ENCODE measurements around the gene TIMM29. TPM values are rescaled to one million over a fixed set of nuclear protein-coding genes. Genes with fewer than 3 reads are reported as not detected.

Gene TIMM29
- polyA plus RNA-seq, 3 donors: 5.2 to 18.7 (median 14.1) TPM

DNA sequence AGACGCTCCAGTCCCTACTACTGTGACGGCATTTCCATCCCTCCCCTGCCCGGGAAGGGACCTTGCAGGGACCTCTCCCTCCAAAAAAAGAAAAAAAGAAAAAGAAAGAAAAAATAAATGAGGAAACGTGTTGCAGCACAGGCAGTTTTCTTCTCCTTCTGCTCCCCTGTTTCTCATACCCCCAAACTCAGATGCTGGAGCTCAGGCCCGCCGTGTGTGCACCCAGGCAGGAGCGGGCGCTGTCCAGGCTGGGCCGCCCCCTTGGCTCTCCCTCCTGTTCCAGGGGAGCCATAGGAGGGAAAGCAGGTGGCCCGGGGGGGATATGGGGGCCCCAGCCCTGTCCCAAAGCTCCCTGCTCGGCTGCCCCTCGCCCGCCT, 6.0 kb upstream of the TIMM29 start:
- Mint-ChIP-seq H3K9me3 (no peaks in the 10 kb centered on the region), H3K4me1 (peaks cover 6% of the 10 kb centered on the region), H3K27ac (no peak overlapping the region), H3K4me3 (no peak overlapping the region), H3K36me3 (peaks cover 45 to 78% of the 10 kb centered on the region in 2 donors), H3K27me3 (ENCODE audit: low read depth in 3 of 3) (peaks cover 0 to 3% (median 0%) of the 10 kb centered on the region in 3 donors)
- no peak for DNase-seq
- no peak overlapping the region for H3K4me2 ChIP-seq (replicated peaks; ENCODE audit: extremely low read depth, low read length, poor library complexity, severe bottlenecking)
- H3K27ac ChIP-seq (ENCODE audit: low read depth in 1 of 2, low read length in 2 of 2): no peak overlapping the region
- no peaks in the 10 kb centered on the region for H3K27me3 ChIP-seq (ENCODE audit: control insufficient read depth in 2 of 2, insufficient read depth in 2 of 2, low read length in 2 of 2)
- intact Hi-C loops (cut with micrococcal nuclease): loop anchor here in 1 of 2 donors (10.0 kb wide), 1 partner anchor 48 kb away; the partner anchor contains the start of gene CARM1
- 98% methylated on average over 6 of the region's 13 CpGs for WGBS (ENCODE audit: insufficient coverage)
- TF ChIP-seq, protein P1, sequence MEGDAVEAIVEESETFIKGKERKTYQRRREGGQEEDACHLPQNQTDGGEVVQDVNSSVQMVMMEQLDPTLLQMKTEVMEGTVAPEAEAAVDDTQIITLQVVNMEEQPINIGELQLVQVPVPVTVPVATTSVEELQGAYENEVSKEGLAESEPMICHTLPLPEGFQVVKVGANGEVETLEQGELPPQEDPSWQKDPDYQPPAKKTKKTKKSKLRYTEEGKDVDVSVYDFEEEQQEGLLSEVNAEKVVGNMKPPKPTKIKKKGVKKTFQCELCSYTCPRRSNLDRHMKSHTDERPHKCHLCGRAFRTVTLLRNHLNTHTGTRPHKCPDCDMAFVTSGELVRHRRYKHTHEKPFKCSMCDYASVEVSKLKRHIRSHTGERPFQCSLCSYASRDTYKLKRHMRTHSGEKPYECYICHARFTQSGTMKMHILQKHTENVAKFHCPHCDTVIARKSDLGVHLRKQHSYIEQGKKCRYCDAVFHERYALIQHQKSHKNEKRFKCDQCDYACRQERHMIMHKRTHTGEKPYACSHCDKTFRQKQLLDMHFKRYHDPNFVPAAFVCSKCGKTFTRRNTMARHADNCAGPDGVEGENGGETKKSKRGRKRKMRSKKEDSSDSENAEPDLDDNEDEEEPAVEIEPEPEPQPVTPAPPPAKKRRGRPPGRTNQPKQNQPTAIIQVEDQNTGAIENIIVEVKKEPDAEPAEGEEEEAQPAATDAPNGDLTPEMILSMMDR (IDR thresholded peaks at IDR 0.05): no peak
- no peak overlapping the region for H3K4me3 ChIP-seq (replicated peaks in 1 of 3; ENCODE audit: low read depth in 2 of 3, low read length in 3 of 3)
- H3K36me3 ChIP-seq (replicated peaks in 1 of 2; ENCODE audit: control insufficient read depth in 1 of 2, insufficient read depth in 2 of 2, low read length in 2 of 2): peaks cover 53 to 70% of the 10 kb centered on the region in 2 donors
- H2AFZ ChIP-seq (ENCODE audit: insufficient read depth, low read depth, low read length, poor library complexity, severe bottlenecking): no peak overlapping the region
- no peaks in the 10 kb centered on the region for H3K9me3 ChIP-seq (replicated peaks in 1 of 2; ENCODE audit: control insufficient read depth in 1 of 2, insufficient read depth in 1 of 2, low read length in 2 of 2)
- peaks cover 7% of the 10 kb centered on the region for H3K79me2 ChIP-seq (ENCODE audit: insufficient read depth, low read length)
- no peak overlapping the region for H3K9ac ChIP-seq (ENCODE audit: insufficient read depth, low read length, poor library complexity, severe bottlenecking)
- no peaks in the 10 kb centered on the region for H4K20me1 ChIP-seq (ENCODE audit: insufficient read depth, low read length)
- H3K4me1 ChIP-seq (ENCODE audit: control insufficient read depth in 1 of 2, insufficient read depth in 2 of 2, low read length in 2 of 2): peaks cover 4 to 6% of the 10 kb centered on the region in 2 donors

DNA sequence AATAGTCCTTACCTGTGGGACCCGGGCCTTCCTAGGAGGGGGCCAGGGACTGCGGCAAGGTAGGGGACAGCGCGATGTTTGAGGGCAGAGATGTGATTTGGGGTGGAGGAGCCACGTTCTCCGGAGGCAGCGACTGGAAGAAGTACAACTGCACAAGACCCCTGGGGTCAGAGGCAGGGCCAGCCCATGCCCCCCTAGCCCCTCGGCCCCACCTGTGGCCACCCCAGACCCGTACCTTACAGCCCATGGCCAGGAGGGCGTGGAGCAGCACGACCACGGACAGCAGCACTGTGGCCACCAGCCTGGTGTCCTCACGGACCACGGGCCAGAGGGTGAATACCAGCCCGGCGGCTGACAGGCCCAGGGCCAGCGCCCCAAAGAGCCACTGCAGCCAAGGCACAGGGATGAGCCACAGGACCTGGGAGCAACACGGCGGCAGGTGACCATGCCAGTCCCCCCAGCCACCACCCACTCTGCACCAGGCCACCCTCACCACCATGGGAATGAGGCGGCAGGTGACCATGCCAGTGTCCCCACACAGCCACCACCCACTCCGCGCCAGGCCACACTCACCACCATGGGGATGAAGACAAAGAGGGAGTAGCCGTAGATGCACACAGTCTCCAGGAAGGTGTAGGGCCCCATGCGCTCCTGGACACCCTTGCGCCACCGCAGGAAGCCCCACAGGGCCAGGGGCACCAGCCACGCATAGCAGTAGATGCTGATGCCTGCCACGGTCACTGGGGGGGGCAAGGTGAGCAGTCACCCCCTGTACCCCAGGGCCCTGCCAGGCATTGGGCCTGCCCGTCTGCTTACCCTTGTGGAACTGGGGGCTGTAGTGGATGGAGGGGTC, 5.1 kb upstream of the TIMM29 start:
- intact Hi-C loops (cut with micrococcal nuclease): loop anchor here in 1 of 2 donors (10.0 kb wide), 1 partner anchor 49 kb away; the partner anchor contains the start of gene CARM1
- no peak overlapping the region for H3K4me3 Mint-ChIP-seq
- no peaks in the 10 kb centered on the region for H4K20me1 ChIP-seq (ENCODE audit: insufficient read depth, low read length)

More for the DNA sequence above, 5.1 kb upstream of the TIMM29 start:
- Histone ChIP-seq H3K9ac (ENCODE audit: insufficient read depth, low read length, poor library complexity, severe bottlenecking) (no peak overlapping the region), H3K27me3 (ENCODE audit: control insufficient read depth in 2 of 2, insufficient read depth in 2 of 2, low read length in 2 of 2) (no peaks in the 10 kb centered on the region), H3K36me3 (replicated peaks in 1 of 2; ENCODE audit: control insufficient read depth in 1 of 2, insufficient read depth in 2 of 2, low read length in 2 of 2) (peaks cover 53 to 68% of the 10 kb centered on the region in 2 donors), H2AFZ (ENCODE audit: insufficient read depth, low read depth, low read length, poor library complexity, severe bottlenecking) (no peak overlapping the region), H3K4me1 (ENCODE audit: control insufficient read depth in 1 of 2, insufficient read depth in 2 of 2, low read length in 2 of 2) (peaks cover 9 to 12% of the 10 kb centered on the region in 2 donors), H3K27ac (ENCODE audit: low read depth in 1 of 2, low read length in 2 of 2) (no peak overlapping the region), H3K4me2 (replicated peaks; ENCODE audit: extremely low read depth, low read length, poor library complexity, severe bottlenecking) (no peak overlapping the region), H3K4me3 (replicated peaks in 1 of 3; ENCODE audit: low read depth in 2 of 3, low read length in 3 of 3) (no peak overlapping the region), H3K79me2 (ENCODE audit: insufficient read depth, low read length) (peaks cover 15% of the 10 kb centered on the region), H3K9me3 (replicated peaks in 1 of 2; ENCODE audit: control insufficient read depth in 1 of 2, insufficient read depth in 1 of 2, low read length in 2 of 2) (no peaks in the 10 kb centered on the region)
- H3K9me3 Mint-ChIP-seq: no peaks in the 10 kb centered on the region
- peaks cover 11% of the 10 kb centered on the region for H3K4me1 Mint-ChIP-seq
- peak overlapping the region in 1 of 7 donors; percentile 18 for H3K27ac Mint-ChIP-seq
- TF ChIP-seq, protein P1 (IDR thresholded peaks at IDR 0.05): no peak
- WGBS (ENCODE audit: insufficient coverage): 96% methylated on average over 23 of the region's 29 CpGs
- peaks cover 44 to 70% of the 10 kb centered on the region in 2 donors for H3K36me3 Mint-ChIP-seq
- H3K27me3 Mint-ChIP-seq (ENCODE audit: low read depth in 3 of 3): peaks cover 0 to 3% (median 0%) of the 10 kb centered on the region in 3 donors
- no peak for DNase-seq

Measured in CD14-positive monocyte (primary cell).